HepG2 (cell line): ENCODE results near the gene BCDIN3D. TPM values are rescaled to one million over a fixed set of nuclear protein-coding genes. Genes with fewer than 3 reads are reported as not detected.

ENCODE experiments used
- ATAC-seq: fragments of 200-7000 bp; cut with Tn5 transposase; 3 replicates; pipeline ENCODE4 v1.9.1; 2020; ENCODE audit warnings: mild to moderate bottlenecking, moderate library complexity
- BruUV-seq: library from RNA; stranded (reverse); fragments of 400-500 nt; replicated peaks from 2 replicates; lab custom pipeline; 2021; lab: Mats Ljungman, UMichigan
- CTCF ChIA-PET: fragments of 300-600 bp; formaldehyde crosslinking; extraction: SDS; loops from one replicate; lab custom pipeline; 2021; ENCODE audit warnings: low total read pairs, inconsistent platforms, low intra/inter-chr PET ratio; lab: Yijun Ruan, JAX
- POLR2A ChIA-PET: fragments of 350-600 bp; sonication (Branson Sonifier 250); formaldehyde crosslinking; loops from one replicate; lab custom pipeline; 2020; ENCODE audit warnings: antibody characterized with exemption, inconsistent platforms; lab: Yijun Ruan, JAX
- DNase-seq: peaks from one replicate; pipeline ENCODE4 v3.0.0-alpha.2; 2015; ENCODE audit warnings: low spot score
- FAIRE-seq: peaks from 3 replicates; lab custom pipeline; 2011; peaks lifted over from hg19 to GRCh38; lab: Jason Lieb, UNC
- H2AFZ ChIP-seq: one replicate; pipeline ENCODE4 v1.6.1; 2011; ENCODE audit warnings: low read length, inconsistent platforms
- H3K27ac ChIP-seq: fragments of 300-600 bp; 3 replicates; pipeline ENCODE4 v1.8.0; 2011; ENCODE audit warnings: mixed run types, mild to moderate bottlenecking, mixed read lengths, low read length, inconsistent platforms; ENCODE audit not compliant: insufficient read depth; ENCODE audit errors: extremely low read length
- H3K27me3 ChIP-seq, 2 experiments: fragments of 200-600 bp in 1 of 2; 2 replicates in 1 of 2; 3 replicates in 1 of 2; pipeline versions ENCODE4 v1.6.0 to v1.8.0; 2011; ENCODE audit warnings: low read length in 2 of 2, mild to moderate bottlenecking in 2 of 2, moderate library complexity in 2 of 2, inconsistent platforms in 1 of 2; ENCODE audit not compliant: insufficient read depth in 2 of 2, control insufficient read depth in 1 of 2
- H3K36me3 ChIP-seq, 2 experiments: fragments of 200-600 bp in 1 of 2; replicated peaks in 1 of 2; 2 replicates in 1 of 2; 3 replicates in 1 of 2; pipeline versions ENCODE4 v1.5.1 to v1.8.0; 2011; ENCODE audit warnings: low read length in 2 of 2, inconsistent platforms in 1 of 2; ENCODE audit not compliant: insufficient read depth in 2 of 2, control insufficient read depth in 1 of 2
- H3K4me1 ChIP-seq: 2 replicates; pipeline ENCODE4 v1.5.1; 2012; ENCODE audit warnings: low read length, inconsistent platforms; ENCODE audit not compliant: insufficient read depth
- H3K4me2 ChIP-seq: 2 replicates; pipeline ENCODE4 v1.6.0; 2011; ENCODE audit warnings: low read depth, low read length, inconsistent platforms
- H3K4me3 ChIP-seq, 3 experiments: fragments of 200-600 bp in 1 of 3; sonication (generic), shearing (Covaris generic) in 1 of 3; replicated peaks in 1 of 3; 2 replicates each; pipeline ENCODE4 v1.5.1; 2011 to 2016; ENCODE audit warnings: low read length in 3 of 3, inconsistent platforms in 2 of 3, low read depth in 2 of 3, mild to moderate bottlenecking in 2 of 3, control low read depth in 1 of 3, mixed read lengths in 1 of 3; ENCODE audit not compliant: insufficient read depth in 1 of 3
- H3K79me2 ChIP-seq: one replicate; pipeline ENCODE4 v1.6.1; 2011; ENCODE audit warnings: low read length, inconsistent platforms; ENCODE audit not compliant: insufficient read depth
- H3K9ac ChIP-seq: 2 replicates; pipeline ENCODE4 v1.6.0; 2011; ENCODE audit warnings: mild to moderate bottlenecking, low read depth, low read length, inconsistent platforms; ENCODE audit not compliant: insufficient read depth
- H3K9me3 ChIP-seq: 2 replicates; pipeline ENCODE4 v1.5.1; 2012; ENCODE audit warnings: mild to moderate bottlenecking, low read length
- H4K20me1 ChIP-seq: 2 replicates; pipeline ENCODE4 v1.6.0; 2011; ENCODE audit warnings: inconsistent platforms, mild to moderate bottlenecking, low read length, moderate library complexity; ENCODE audit not compliant: insufficient read depth
- ARID4A ChIP-seq: sonication (generic); formaldehyde crosslinking; IDR thresholded peaks from 2 replicates; pipeline ENCODE4 v1.5.0; 2020; ENCODE audit warnings: mild to moderate bottlenecking, missing genetic modification reagents, borderline replicate concordance
- EP300 ChIP-seq, 3 experiments: sonication (generic) in 1 of 3; formaldehyde crosslinking in 1 of 3; IDR thresholded peaks; 2 replicates each; pipeline versions ENCODE4 v1.5.1 to v1.6.1; 2011 to 2020; ENCODE audit warnings: low read depth in 2 of 3, low read length in 2 of 3, borderline replicate concordance in 1 of 3, improper control_type of control experiment in 1 of 3, mild to moderate bottlenecking in 1 of 3, missing genetic modification reagents in 1 of 3, moderate library complexity in 1 of 3
- PRMT3 ChIP-seq: sonication (generic); formaldehyde crosslinking; IDR thresholded peaks from 2 replicates; pipeline ENCODE4 v1.8.1; 2022; ENCODE audit warnings: low read depth, mild to moderate bottlenecking, moderate library complexity, missing genetic modification reagents, borderline replicate concordance
- REL ChIP-seq: sonication (generic); formaldehyde crosslinking; conservative IDR thresholded peaks from 2 replicates; pipeline ENCODE4 v1.8.0; 2022; ENCODE audit warnings: mild to moderate bottlenecking, missing genetic modification reagents, moderate library complexity
- SIN3B ChIP-seq: fragments of 150-350 bp; IDR thresholded peaks from 2 replicates; pipeline ENCODE4 v1.6.1; 2014; ENCODE audit warnings: low read length
- SMARCE1 ChIP-seq: fragments of 450-650 bp; IDR thresholded peaks from 2 replicates; pipeline ENCODE4 v1.6.1; 2017; ENCODE audit warnings: borderline replicate concordance
- ZFYVE20 ChIP-seq: sonication (generic); formaldehyde crosslinking; IDR thresholded peaks from 2 replicates; pipeline ENCODE4 v1.8.0; 2023; ENCODE audit warnings: low read depth, mild to moderate bottlenecking, moderate library complexity, missing genetic modification reagents, borderline replicate concordance
- ZNF235 ChIP-seq: sonication (generic); formaldehyde crosslinking; IDR thresholded peaks from 2 replicates; pipeline ENCODE4 v1.8.1; 2023; ENCODE audit warnings: mild to moderate bottlenecking, missing genetic modification reagents, borderline replicate concordance
- ZNF549 ChIP-seq: sonication (generic); formaldehyde crosslinking; IDR thresholded peaks from 2 replicates; pipeline ENCODE4 v1.5.0; 2020; ENCODE audit warnings: missing genetic modification reagents
- ZNF564 ChIP-seq: sonication (generic); formaldehyde crosslinking; IDR thresholded peaks from 2 replicates; pipeline ENCODE4 v1.8.1; 2023; ENCODE audit warnings: mild to moderate bottlenecking, missing genetic modification reagents
- WGBS: methylation state at CpG from one replicate; pipeline ENCODE4 v1.1.6; 2017; ENCODE audit warnings: low lambda C conversion rate; 5-methylcytosine and 5-hydroxymethylcytosine counted together
- in situ Hi-C: cut with HindIII; loops from 2 replicates; pipeline ENCODE4 v1.10.0; 2017; ENCODE audit warnings: low pct_unique_long_range_greater_than_20kb; ENCODE audit not compliant: extremely low pct_ligation_motif_present
- intact Hi-C: fragments of 100-400 bp; cut with micrococcal nuclease; formaldehyde crosslinking; loops from one replicate; pipeline ENCODE4 v1.10.0; 2022; ENCODE audit not compliant: unreplicated experiment
- polyA plus RNA-seq, 8 experiments: library from polyadenylated mRNA; depleted of rRNA in 3 of 8; stranded (reverse) in 7 of 8; unstranded in 1 of 8; fragments of >200 nt; fragmentation: Illumina TruSeq in 4 of 8; extraction: Trizol in 4 of 8; gene quantifications; 2 replicates each; pipeline versions ENCODE4 v1.2.1 to v1.2.3, GENCODE V29; 2011 to 2016; ENCODE audit warnings: low read depth in 4 of 8, missing spikeins in 1 of 8, mixed read lengths in 1 of 8; ENCODE audit not compliant: insufficient read depth in 1 of 8
- total RNA-seq, 5 experiments: library from RNA; depleted of rRNA; stranded (reverse); fragments of >200 nt; fragmentation: Illumina TruSeq; extraction: Trizol; gene quantifications; 2 replicates each; pipeline ENCODE4 v1.2.3, GENCODE V29; 2016; ENCODE audit warnings: low read depth in 1 of 5
- TF ChIP-seq, protein P1 (sequence below), 2 experiments: sonication (generic) in 1 of 2; formaldehyde crosslinking in 1 of 2; IDR thresholded peaks; 2 replicates each; pipeline versions ENCODE4 v1.5.1 to v1.6.1; 2011 to 2020; ENCODE audit warnings: borderline replicate concordance in 1 of 2, low read depth in 1 of 2, low read length in 1 of 2, mild to moderate bottlenecking in 1 of 2, missing genetic modification reagents in 1 of 2, moderate library complexity in 1 of 2
- TF ChIP-seq, protein P2 (sequence below): sonication (generic); formaldehyde crosslinking; IDR thresholded peaks from 2 replicates; pipeline ENCODE4 v1.4.0; 2020; ENCODE audit warnings: missing genetic modification reagents
- TF ChIP-seq, protein P3 (sequence below): sonication (generic); formaldehyde crosslinking; IDR thresholded peaks from 2 replicates; pipeline ENCODE4 v1.4.0; 2020; ENCODE audit warnings: mild to moderate bottlenecking, missing genetic modification reagents

The BCDIN3D gene
- total and polyA plus RNA-seq, 2 of the 13 experiments (the other 11 are each of a cell fraction or from before 2014, with no cell fraction given) = 2.2 to 2.5 TPM

DNA sequence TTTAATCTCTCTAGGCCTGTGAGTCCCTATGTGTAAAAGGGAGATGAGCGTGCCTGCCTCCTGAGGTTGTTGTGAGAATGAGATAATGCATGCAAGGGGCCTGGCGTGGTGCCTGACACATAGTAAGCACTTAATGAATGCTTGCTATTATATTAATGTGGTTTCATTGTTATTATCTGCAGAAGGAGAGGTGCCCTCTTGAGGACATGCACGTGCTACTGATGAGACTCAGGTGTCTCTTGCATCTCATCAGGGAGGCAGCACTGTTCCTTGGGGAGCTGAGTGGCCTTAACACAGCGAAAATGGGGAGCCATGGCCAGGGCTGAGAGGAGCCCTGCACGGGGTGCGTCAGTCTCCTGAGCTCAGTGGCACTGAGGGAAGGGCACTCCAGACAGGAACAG, 29.9 kb upstream of the BCDIN3D start:
- no peak overlapping the region for H2AFZ ChIP-seq
- H3K9me3 ChIP-seq = no peaks in the 10 kb centered on the region; the same call in 1 of the 2 replicates
- H4K20me1 ChIP-seq = no peaks in the 10 kb centered on the region
- no peak overlapping the region for H3K4me2 ChIP-seq
- H3K27ac ChIP-seq = no peak overlapping the region
- H3K4me1 ChIP-seq = peaks cover 13% of the 10 kb centered on the region
- 21% methylated on average over 3 of the region's 6 CpGs for WGBS
- H3K4me3 ChIP-seq = no peak overlapping the region
- H3K27me3 ChIP-seq = peaks cover 2 to 39% of the 10 kb centered on the region in 2 experiments; a peak in 3 of 5 replicates
- FAIRE-seq (no peak), ATAC-seq (no peak), DNase-seq (no peak)
- POLR2A ChIA-PET = no interaction called here
- H3K9ac ChIP-seq = no peak overlapping the region
- no peaks in the 10 kb centered on the region for H3K36me3 ChIP-seq
- CTCF ChIA-PET = no interaction called here
- in situ Hi-C loops = no loop called here
- intact Hi-C loops = no loop called here
- BruUV-seq = no TSS peak
- H3K79me2 ChIP-seq = no peaks in the 10 kb centered on the region
- TF ChIP-seq SIN3B (no peak), SMARCE1 (no peak), ZNF549 (no peak), REL (CRISPR knock-in tag) (no peak), ZNF564 (CRISPR knock-in tag) (no peak), ARID4A (CRISPR knock-in tag) (no peak), ZNF235 (CRISPR knock-in tag) (no peak), ZFYVE20 (CRISPR knock-in tag) (no peak), PRMT3 (CRISPR knock-in tag) (no peak), EP300 (IDR thresholded peaks at IDR 0.05; ENCODE audit: low read depth in 2 of 2, low read length in 2 of 2) (no peak), EP300 (CRISPR knock-in tag; IDR thresholded peaks at IDR 0.05; ENCODE audit: borderline replicate concordance) (no peak)
- TF ChIP-seq, protein P1, sequence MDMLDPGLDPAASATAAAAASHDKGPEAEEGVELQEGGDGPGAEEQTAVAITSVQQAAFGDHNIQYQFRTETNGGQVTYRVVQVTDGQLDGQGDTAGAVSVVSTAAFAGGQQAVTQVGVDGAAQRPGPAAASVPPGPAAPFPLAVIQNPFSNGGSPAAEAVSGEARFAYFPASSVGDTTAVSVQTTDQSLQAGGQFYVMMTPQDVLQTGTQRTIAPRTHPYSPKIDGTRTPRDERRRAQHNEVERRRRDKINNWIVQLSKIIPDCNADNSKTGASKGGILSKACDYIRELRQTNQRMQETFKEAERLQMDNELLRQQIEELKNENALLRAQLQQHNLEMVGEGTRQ (IDR thresholded peaks at IDR 0.05; ENCODE audit: low read depth, low read length) = no peak
- TF ChIP-seq, protein P1 (CRISPR knock-in tag; IDR thresholded peaks at IDR 0.05; ENCODE audit: borderline replicate concordance) = no peak
- TF ChIP-seq, protein P2, sequence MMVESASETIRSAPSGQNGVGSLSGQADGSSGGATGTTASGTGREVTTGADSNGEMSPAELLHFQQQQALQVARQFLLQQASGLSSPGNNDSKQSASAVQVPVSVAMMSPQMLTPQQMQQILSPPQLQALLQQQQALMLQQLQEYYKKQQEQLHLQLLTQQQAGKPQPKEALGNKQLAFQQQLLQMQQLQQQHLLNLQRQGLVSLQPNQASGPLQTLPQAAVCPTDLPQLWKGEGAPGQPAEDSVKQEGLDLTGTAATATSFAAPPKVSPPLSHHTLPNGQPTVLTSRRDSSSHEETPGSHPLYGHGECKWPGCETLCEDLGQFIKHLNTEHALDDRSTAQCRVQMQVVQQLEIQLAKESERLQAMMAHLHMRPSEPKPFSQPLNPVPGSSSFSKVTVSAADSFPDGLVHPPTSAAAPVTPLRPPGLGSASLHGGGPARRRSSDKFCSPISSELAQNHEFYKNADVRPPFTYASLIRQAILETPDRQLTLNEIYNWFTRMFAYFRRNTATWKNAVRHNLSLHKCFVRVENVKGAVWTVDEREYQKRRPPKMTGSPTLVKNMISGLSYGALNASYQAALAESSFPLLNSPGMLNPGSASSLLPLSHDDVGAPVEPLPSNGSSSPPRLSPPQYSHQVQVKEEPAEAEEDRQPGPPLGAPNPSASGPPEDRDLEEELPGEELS (CRISPR knock-in tag) = no peak
- TF ChIP-seq, protein P3, sequence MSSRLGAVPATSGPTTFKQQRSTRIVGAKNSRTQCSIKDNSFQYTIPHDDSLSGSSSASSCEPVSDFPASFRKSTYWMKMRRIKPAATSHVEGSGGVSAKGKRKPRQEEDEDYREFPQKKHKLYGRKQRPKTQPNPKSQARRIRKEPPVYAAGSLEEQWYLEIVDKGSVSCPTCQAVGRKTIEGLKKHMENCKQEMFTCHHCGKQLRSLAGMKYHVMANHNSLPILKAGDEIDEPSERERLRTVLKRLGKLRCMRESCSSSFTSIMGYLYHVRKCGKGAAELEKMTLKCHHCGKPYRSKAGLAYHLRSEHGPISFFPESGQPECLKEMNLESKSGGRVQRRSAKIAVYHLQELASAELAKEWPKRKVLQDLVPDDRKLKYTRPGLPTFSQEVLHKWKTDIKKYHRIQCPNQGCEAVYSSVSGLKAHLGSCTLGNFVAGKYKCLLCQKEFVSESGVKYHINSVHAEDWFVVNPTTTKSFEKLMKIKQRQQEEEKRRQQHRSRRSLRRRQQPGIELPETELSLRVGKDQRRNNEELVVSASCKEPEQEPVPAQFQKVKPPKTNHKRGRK = no peak
